SK-N-SH (cell line): ENCODE measurements around the gene AP2A2. TPM values are rescaled to one million over a fixed set of nuclear protein-coding genes. Genes with fewer than 3 reads are reported as not detected.

Experiments
- CTCF ChIA-PET: fragments of 300-600, 350-600 bp; formaldehyde crosslinking; extraction: SDS; loops from one replicate; lab custom pipeline; 2021; lab: Yijun Ruan, JAX
- POLR2A ChIA-PET: fragments of 350-600 bp; sonication (Branson Sonifier 250); formaldehyde crosslinking; extraction: SDS; loops from one replicate; lab custom pipeline; 2020; ENCODE audit warnings: antibody characterized with exemption, inconsistent platforms; lab: Yijun Ruan, JAX
- DNase-seq: peaks from one replicate; pipeline ENCODE4 v3.0.0; 2012
- H2AFZ ChIP-seq: fragments of 200-600 bp; sonication (generic); 2 replicates; pipeline ENCODE4 v1.8.1; 2016; ENCODE audit warnings: antibody characterized with exemption, mild to moderate bottlenecking, low read depth
- H3F3A ChIP-seq: fragments of 200-600 bp; sonication (generic); replicated peaks from 2 replicates; pipeline ENCODE3; 2016; ENCODE audit warnings: antibody characterized with exemption, mild to moderate bottlenecking; ENCODE audit not compliant: insufficient read depth
- H3K27ac ChIP-seq, 2 experiments: fragments of 200-500 bp in 1 of 2; fragments of 200-600 bp in 1 of 2; sonication (Bioruptor generic) in 1 of 2; sonication (generic), shearing (Covaris generic) in 1 of 2; 2 replicates each; pipeline versions ENCODE4 v1.5.1 to v1.6.1; 2014 to 2016; ENCODE audit warnings: low read depth in 2 of 2, inconsistent platforms in 1 of 2, low read length in 1 of 2, mild to moderate bottlenecking in 1 of 2, mixed read lengths in 1 of 2
- H3K27me3 ChIP-seq: fragments of 200-600 bp; sonication (generic), shearing (Covaris generic); 2 replicates; pipeline ENCODE4 v1.6.1; 2016; ENCODE audit warnings: mixed run types; ENCODE audit not compliant: insufficient read depth
- H3K36me3 ChIP-seq, 2 experiments: fragments of 200-500 bp in 1 of 2; fragments of 200-600 bp in 1 of 2; sonication (Bioruptor generic) in 1 of 2; sonication (generic) in 1 of 2; replicated peaks in 1 of 2; 2 replicates each; pipeline versions ENCODE3 to v1.5.1; 2014 to 2016; ENCODE audit warnings: low read length in 1 of 2, mild to moderate bottlenecking in 1 of 2; ENCODE audit not compliant: insufficient read depth in 2 of 2, control insufficient read depth in 1 of 2
- H3K4me1 ChIP-seq, 2 experiments: fragments of 200-500 bp in 1 of 2; fragments of 200-600 bp in 1 of 2; sonication (Bioruptor generic) in 1 of 2; sonication (generic), shearing (Covaris generic) in 1 of 2; 2 replicates each; pipeline versions ENCODE4 v1.5.1 to v1.6.1; 2014 to 2016; ENCODE audit warnings: low read depth in 1 of 2, low read length in 1 of 2, mixed run types in 1 of 2; ENCODE audit not compliant: insufficient read depth in 2 of 2, control insufficient read depth in 1 of 2
- H3K4me2 ChIP-seq: fragments of 200-600 bp; sonication (generic), shearing (Covaris generic); 2 replicates; pipeline ENCODE4 v1.6.1; 2017; ENCODE audit warnings: mixed run types
- H3K4me3 ChIP-seq, 2 experiments: fragments of 200-500 bp in 1 of 2; fragments of 200-600 bp in 1 of 2; sonication (Bioruptor generic) in 1 of 2; sonication (generic), shearing (Covaris generic) in 1 of 2; 2 replicates each; pipeline versions ENCODE4 v1.5.1 to v1.8.1; 2014 to 2016; ENCODE audit warnings: low read depth in 2 of 2, inconsistent platforms in 1 of 2, low read length in 1 of 2, mild to moderate bottlenecking in 1 of 2, mixed read lengths in 1 of 2, moderate library complexity in 1 of 2
- H3K79me2 ChIP-seq: fragments of 200-600 bp; sonication (generic); 2 replicates; pipeline ENCODE4 v1.8.1; 2017; ENCODE audit warnings: mild to moderate bottlenecking; ENCODE audit not compliant: insufficient read depth
- H3K9ac ChIP-seq: fragments of 200-600 bp; sonication (generic); 2 replicates; pipeline ENCODE4 v1.6.1; 2017; ENCODE audit warnings: mixed run types
- H3K9me2 ChIP-seq: fragments of 200-600 bp; sonication (generic); 2 replicates; pipeline ENCODE4 v1.6.1; 2017; ENCODE audit warnings: mixed run types
- H3K9me3 ChIP-seq: fragments of 200-600 bp; sonication (generic); 2 replicates; pipeline ENCODE4 v1.6.1; 2017; ENCODE audit warnings: mixed run types, mild to moderate bottlenecking, moderate library complexity
- H4K20me1 ChIP-seq: fragments of 200-600 bp; sonication (generic); 2 replicates; pipeline ENCODE4 v1.6.1; 2017; ENCODE audit warnings: mild to moderate bottlenecking, mixed run types; ENCODE audit not compliant: insufficient read depth
- EP300 ChIP-seq, 2 experiments: IDR thresholded peaks; 2 replicates each; pipeline versions ENCODE4 v1.4.0 to v1.6.1; 2012; ENCODE audit warnings: borderline replicate concordance in 1 of 2, low read depth in 1 of 2, low read length in 1 of 2
- EZH2phosphoT487 ChIP-seq: fragments of 200-600 bp; sonication (generic); IDR thresholded peaks from 2 replicates; pipeline ENCODE4 v1.6.1; 2017; ENCODE audit warnings: low read depth, mixed run types, mild to moderate bottlenecking, antibody characterized with exemption, moderate library complexity, borderline replicate concordance
- FOSL2 ChIP-seq: IDR thresholded peaks from 2 replicates; pipeline ENCODE4 v1.4.0; 2012; ENCODE audit warnings: low read depth, mild to moderate bottlenecking, moderate library complexity, borderline replicate concordance
- GATA2 ChIP-seq: sonication (generic); formaldehyde crosslinking; IDR thresholded peaks from 2 replicates; pipeline ENCODE4 v1.5.0; 2020; ENCODE audit warnings: mild to moderate bottlenecking, missing genetic modification reagents
- MAX ChIP-seq: IDR thresholded peaks from 2 replicates; pipeline ENCODE4 v1.4.0; 2012; ENCODE audit warnings: low read depth
- MEF2A ChIP-seq: IDR thresholded peaks from 2 replicates; pipeline ENCODE4 v1.4.0; 2012; ENCODE audit warnings: low read depth, borderline replicate concordance
- PBX3 ChIP-seq: IDR thresholded peaks from 2 replicates; pipeline ENCODE4; 2012
- RAD21 ChIP-seq: IDR thresholded peaks from 2 replicates; pipeline ENCODE4 v1.6.1; 2012; ENCODE audit warnings: mild to moderate bottlenecking, low read length
- REST ChIP-seq: IDR thresholded peaks from 2 replicates; pipeline ENCODE4 v1.6.1; 2012; ENCODE audit warnings: mild to moderate bottlenecking, low read depth, low read length, moderate library complexity
- RFX5 ChIP-seq: IDR thresholded peaks from 2 replicates; pipeline ENCODE4 v1.6.1; 2012; ENCODE audit warnings: mild to moderate bottlenecking, improper control_type of control experiment, low read length
- RXRA ChIP-seq: IDR thresholded peaks from 2 replicates; pipeline ENCODE4 v1.4.0; 2012; ENCODE audit warnings: low read depth, mild to moderate bottlenecking, borderline replicate concordance
- SIN3A ChIP-seq: IDR thresholded peaks from 2 replicates; pipeline ENCODE4 v1.6.1; 2012; ENCODE audit warnings: low read depth, mild to moderate bottlenecking, low read length, moderate library complexity, borderline replicate concordance
- SMC3 ChIP-seq: IDR thresholded peaks from 2 replicates; pipeline ENCODE4 v1.6.1; 2012; ENCODE audit warnings: low read depth, low read length, improper control_type of control experiment
- TAF1 ChIP-seq: IDR thresholded peaks from 2 replicates; pipeline ENCODE4 v1.6.1; 2012; ENCODE audit warnings: low read depth, mild to moderate bottlenecking, low read length, moderate library complexity, borderline replicate concordance
- TCF12 ChIP-seq: IDR thresholded peaks from 2 replicates; pipeline ENCODE4 v1.4.0; 2012
- TEAD4 ChIP-seq: IDR thresholded peaks from 2 replicates; pipeline ENCODE4 v1.4.0; 2012; ENCODE audit warnings: mild to moderate bottlenecking, borderline replicate concordance; ENCODE audit not compliant: insufficient read depth
- USF1 ChIP-seq: IDR thresholded peaks from 2 replicates; pipeline ENCODE4 v1.4.0; 2012; ENCODE audit warnings: low read depth, borderline replicate concordance
- ZBTB33 ChIP-seq: IDR thresholded peaks from 2 replicates; pipeline ENCODE4 v1.4.0; 2012; ENCODE audit warnings: low read depth, borderline replicate concordance
- WGBS: methylation state at CpG from one replicate; pipeline ENCODE4 v1.1.6; 2017; ENCODE audit warnings: low lambda C conversion rate; 5-methylcytosine and 5-hydroxymethylcytosine counted together
- polyA plus RNA-seq, 3 experiments: library from polyadenylated mRNA; depleted of rRNA; stranded (reverse); fragments of >200 nt; gene quantifications; 2 replicates each; pipeline ENCODE4 v1.2.3, GENCODE V29; 2012

Gene AP2A2
- polyA plus RNA-seq, 1 of the 3 experiments (the other 2 are of a cell fraction): 42.7 TPM

- Histone ChIP-seq H3F3A (no peaks in the 10 kb centered on the region), H3K27me3 (no peaks in the 10 kb centered on the region), H3K9me3 (no peaks in the 10 kb centered on the region), H3K27ac (no peak overlapping the region), H3K9ac (no peak overlapping the region), H3K36me3 (peaks cover 6 to 8% of the 10 kb centered on the region in 2 experiments), H3K79me2 (peaks cover 99% of the 10 kb centered on the region), H2AFZ (no peak overlapping the region), H4K20me1 (peaks cover 83% of the 10 kb centered on the region), H3K9me2 (no peaks in the 10 kb centered on the region), H3K4me2 (no peak overlapping the region), H3K4me1 (peaks cover 0 to 16% of the 10 kb centered on the region in 2 experiments; a peak in 1 of 4 replicates), H3K4me3 (no peak overlapping the region)
- whole genome bisulfite sequencing: 88% methylated on average over 4 of the region's 4 CpGs
- ChIA-PET POLR2A (no interaction called here), CTCF (no interaction called here)
- DNase-seq: no peak
- no peak for TF ChIP-seq SMC3
- no peak for TF ChIP-seq TEAD4
- TF ChIP-seq, all 33 proteins: peak for 0
These were observed 6.8 kb downstream of the AP2A2 start for GRCh38 chr11:932435-932834.

- Histone ChIP-seq H4K20me1 (peaks cover 84% of the 10 kb centered on the region), H3K79me2 (peaks cover 99% of the 10 kb centered on the region), H3K36me3 (peaks cover 0 to 3% of the 10 kb centered on the region in 2 experiments), H3F3A (no peaks in the 10 kb centered on the region), H3K27me3 (no peaks in the 10 kb centered on the region), H3K9ac (no peak overlapping the region), H3K9me2 (no peaks in the 10 kb centered on the region), H2AFZ (no peak overlapping the region), H3K27ac (no peak overlapping the region), H3K9me3 (no peaks in the 10 kb centered on the region), H3K4me2 (no peak overlapping the region), H3K4me1 (peaks cover 0 to 10% of the 10 kb centered on the region in 2 experiments; a peak in 1 of 4 replicates), H3K4me3 (no peak overlapping the region)
- 92% methylated on average over 14 of the region's 14 CpGs for WGBS
- ChIA-PET CTCF (interaction anchor here (1.0 to 2.2 kb wide), 3 partner anchors 8 to 84 kb away, joined by 3 to 11 read pairs (median 4); partner anchors contain the start of gene AP2A2), POLR2A (no interaction called here)
- DNase-seq: no peak
- no peak for TF ChIP-seq TCF12
- no peak for TF ChIP-seq SMC3
- no peak for TF ChIP-seq EP300 (IDR thresholded peaks at IDR 0.05; ENCODE audit: borderline replicate concordance in 1 of 2, low read depth in 1 of 2, low read length in 1 of 2)
- TF ChIP-seq FOSL2: no peak
- TF ChIP-seq RXRA: no peak
- TF ChIP-seq MEF2A: no peak
- no peak for TF ChIP-seq GATA2
- TF ChIP-seq USF1: no peak
- TF ChIP-seq ZBTB33: no peak
- no peak for TF ChIP-seq RFX5
- TF ChIP-seq REST: no peak
- no peak for TF ChIP-seq RAD21
- TF ChIP-seq EZH2phosphoT487: no peak
- no peak for TF ChIP-seq TAF1
- no peak for TF ChIP-seq SIN3A
- no peak for TF ChIP-seq MAX
- TF ChIP-seq PBX3: no peak
These were observed 7.6 kb downstream of the AP2A2 start for GRCh38 chr11:933142-933851.
